ENCODE data around the gene GLP2R. TPM values are rescaled to one million over a fixed set of nuclear protein-coding genes. Genes with fewer than 3 reads are reported as not detected.

The GLP2R gene
- total and polyA plus RNA-seq, 2 of the 8 experiments (the other 6 are each of a cell fraction or from before 2014, with no cell fraction given) = not detected

- TF ChIP-seq CHD7 (IDR thresholded peaks at IDR 0.05; ENCODE audit: insufficient replicate concordance, low read length) (no peak), POLR2A (IDR thresholded peaks at IDR 0.05; ENCODE audit: control extremely low read depth in 1 of 2, low read depth in 2 of 2, low read length in 2 of 2) (no peak), SP1 (IDR thresholded peaks at IDR 0.05; ENCODE audit: low read depth, low read length) (no peak), MAX (IDR thresholded peaks at IDR 0.05) (no peak), ATF3 (IDR thresholded peaks at IDR 0.05; ENCODE audit: insufficient read depth, low read depth, low read length) (no peak), SP4 (IDR thresholded peaks at IDR 0.05; ENCODE audit: low read length) (no peak), JUN (IDR thresholded peaks at IDR 0.05; ENCODE audit: low read depth, low read length) (no peak), FOSL1 (IDR thresholded peaks at IDR 0.05; ENCODE audit: insufficient read depth, low read depth, low read length) (no peak), BRCA1 (IDR thresholded peaks at IDR 0.05; ENCODE audit: low read depth, low read length) (no peak), MAFK (IDR thresholded peaks at IDR 0.05; ENCODE audit: low read depth, low read length) (no peak), KDM1A (IDR thresholded peaks at IDR 0.05; ENCODE audit: borderline replicate concordance, low read length) (no peak), TBP (IDR thresholded peaks at IDR 0.05; ENCODE audit: low read depth, low read length) (no peak), ASH2L (IDR thresholded peaks at IDR 0.05; ENCODE audit: low read length) (no peak)
Observed at GRCh38 chr17:9917801-9918200, 92.1 kb downstream of the GLP2R start (continued).

Data from H1 (cell line).